Suppressor macrophage treated with lipopolysaccharide for 4 hours (primary cell): ENCODE data around the gene SVOPL.

ENCODE experiments used
- DNase-seq: peaks from one replicate; pipeline ENCODE4 v3.0.0-alpha.2; 2020

The SVOPL gene

GRCh38 chr7:138553805-138554204, 147.4 kb downstream of the SVOPL start:
- no peak for DNase-seq

- no peak for DNase-seq
Measured at GRCh38 chr7:138551102-138551501, 150.1 kb downstream of the SVOPL start.

- DNase-seq, result no peak
Measured at GRCh38 chr7:138550337-138550736, 150.8 kb downstream of the SVOPL start.

- DNase-seq, result no peak
Measured at GRCh38 chr7:138549082-138549481, 152.1 kb downstream of the SVOPL start.

GRCh38 chr7:138546829-138547228, 154.3 kb downstream of the SVOPL start:
- no peak for DNase-seq

- no peak for DNase-seq
Measured at GRCh38 chr7:138546064-138546619, 155.0 kb downstream of the SVOPL start.

- no peak for DNase-seq
Measured at GRCh38 chr7:138545123-138545522, 156.0 kb downstream of the SVOPL start.
